ENCODE data around the gene REV3L.

Gene REV3L

DNA sequence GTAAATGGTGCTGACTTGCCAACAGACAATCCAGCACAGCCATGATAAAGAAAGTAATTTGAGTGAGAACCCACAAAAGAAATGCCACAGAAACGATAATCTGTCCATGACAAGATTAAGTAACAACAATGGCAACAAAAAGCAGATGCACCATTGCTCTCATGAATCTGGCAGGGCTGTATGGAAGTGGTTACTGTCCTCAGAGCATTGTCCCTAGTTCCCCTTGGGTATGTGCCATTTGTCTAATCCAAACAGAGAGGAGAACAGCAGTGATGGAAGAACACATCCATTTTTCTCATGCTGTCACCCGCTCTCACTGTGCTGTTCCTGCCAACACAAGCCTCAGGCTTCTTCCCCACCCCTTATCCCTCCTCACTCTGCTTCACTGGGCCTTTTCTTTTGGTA is 65.8 kb downstream of the REV3L start:
- peak; percentile 15 for DNase-seq (ENCODE audit: low read depth)
- no peak overlapping the region for H3K4me3 ChIP-seq (ENCODE audit: low read length)

GRCh38 chr6:111416529-111416928 is 66.5 kb downstream of the REV3L start:
- no peak overlapping the region for H3K4me3 ChIP-seq (ENCODE audit: low read length)
- no peak for DNase-seq (ENCODE audit: low read depth)
- TF ChIP-seq CTCF (IDR thresholded peaks at IDR 0.05; ENCODE audit: insufficient read depth, low read depth, low read length, missing control alignments): no peak

More for the DNA sequence above, 65.8 kb downstream of the REV3L start:
- no peak for TF ChIP-seq CTCF (IDR thresholded peaks at IDR 0.05; ENCODE audit: insufficient read depth, low read depth, low read length, missing control alignments)

GRCh38 chr6:111414373-111414772 is 68.6 kb downstream of the REV3L start:
- DNase-seq (ENCODE audit: low read depth): no peak
- no peak for TF ChIP-seq CTCF (IDR thresholded peaks at IDR 0.05; ENCODE audit: insufficient read depth, low read depth, low read length, missing control alignments)
- no peak overlapping the region for H3K4me3 ChIP-seq (ENCODE audit: low read length)

- no peak for DNase-seq (ENCODE audit: low read depth)
- no peak overlapping the region for H3K4me3 ChIP-seq (ENCODE audit: low read length)
- TF ChIP-seq CTCF (IDR thresholded peaks at IDR 0.05; ENCODE audit: insufficient read depth, low read depth, low read length, missing control alignments): no peak
Measured at GRCh38 chr6:111411978-111412566, 70.9 kb downstream of the REV3L start.

DNA sequence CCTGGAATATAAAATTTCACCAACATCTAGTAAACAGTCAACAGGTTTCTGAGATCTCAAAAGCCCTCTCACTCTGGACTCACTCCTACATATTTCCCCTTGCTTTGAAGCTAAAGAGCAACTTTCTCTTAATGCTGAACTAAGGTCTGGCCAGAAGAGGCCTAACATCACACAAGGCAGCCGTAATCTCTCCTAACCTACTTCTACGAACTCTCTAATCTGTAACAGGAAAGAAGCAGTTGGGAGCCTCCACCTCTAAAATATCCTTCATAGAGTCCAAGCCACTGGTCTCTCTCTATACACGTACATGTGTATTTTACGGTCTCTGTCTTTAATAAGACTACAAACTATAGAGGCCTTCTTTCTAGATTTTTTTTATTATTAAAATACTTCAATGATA is 72.0 kb downstream of the REV3L start:
- no peak for DNase-seq (ENCODE audit: low read depth)
- no peak overlapping the region for H3K4me3 ChIP-seq (ENCODE audit: low read length)
- TF ChIP-seq CTCF (IDR thresholded peaks at IDR 0.05; ENCODE audit: insufficient read depth, low read depth, low read length, missing control alignments): no peak

- no peak overlapping the region for H3K4me3 ChIP-seq (ENCODE audit: low read length)
- no peak for TF ChIP-seq CTCF (IDR thresholded peaks at IDR 0.05; ENCODE audit: insufficient read depth, low read depth, low read length, missing control alignments)
- DNase-seq (ENCODE audit: low read depth): no peak
Measured at GRCh38 chr6:111410371-111410770, 72.6 kb downstream of the REV3L start.

- no peak for DNase-seq (ENCODE audit: low read depth)
- no peak for TF ChIP-seq CTCF (IDR thresholded peaks at IDR 0.05; ENCODE audit: insufficient read depth, low read depth, low read length, missing control alignments)
- no peak overlapping the region for H3K4me3 ChIP-seq (ENCODE audit: low read length)
Measured at GRCh38 chr6:111409430-111409829, 73.6 kb downstream of the REV3L start.

All from epithelial cell of esophagus (primary cell).